ENCODE data around the gene SLC13A1.
"Not testable (repeated sequence)": the region's sequence is repeated elsewhere in the genome, so short reads cannot be mapped to it uniquely, and the experiment has no call there.

Gene SLC13A1

DNA sequence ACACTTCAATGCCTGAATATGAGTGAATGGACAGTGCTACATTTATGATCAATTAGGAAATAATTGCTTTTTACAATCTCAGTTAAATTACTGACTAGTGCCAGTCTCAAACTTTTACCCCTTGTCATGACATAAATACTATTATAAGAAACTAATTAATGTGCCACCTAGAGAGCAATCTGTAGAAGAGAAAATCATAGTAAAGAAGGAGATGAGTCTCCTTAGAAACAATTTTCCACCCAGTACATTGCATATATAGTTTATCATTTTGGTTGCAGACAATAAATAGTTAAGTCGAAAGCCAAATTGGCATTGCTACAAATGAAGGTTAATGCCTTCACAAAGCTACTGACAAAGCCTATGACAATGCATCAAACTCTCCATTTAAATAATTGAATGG lies 68.6 kb downstream of the SLC13A1 start:
- in situ Hi-C loops (cut with MboI; ENCODE audit: low sequenced_read_pairs): no loop called here

GRCh38 chr7:123126691-123127090 lies 73.1 kb downstream of the SLC13A1 start:
- in situ Hi-C loops (cut with MboI; ENCODE audit: low sequenced_read_pairs): no loop called here

DNA sequence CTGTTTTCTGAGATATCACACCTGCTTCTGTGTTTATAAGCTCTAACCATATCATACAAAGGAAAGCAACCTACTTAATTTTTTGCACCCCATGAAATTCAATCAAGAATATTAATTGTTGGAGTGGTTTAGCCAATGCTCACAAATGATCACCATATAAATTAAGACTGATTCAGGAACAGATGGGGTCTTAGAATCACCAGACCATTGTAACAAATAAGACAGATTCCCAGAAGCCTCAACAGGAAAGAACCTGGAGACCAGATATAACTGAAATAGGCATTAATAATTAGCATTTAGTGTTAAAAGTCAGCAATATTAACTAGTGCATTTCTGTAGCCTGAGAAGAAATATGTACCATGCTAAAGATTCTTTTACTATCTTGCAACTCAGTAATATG lies 73.6 kb downstream of the SLC13A1 start:
- in situ Hi-C loops (cut with MboI; ENCODE audit: low sequenced_read_pairs): no loop called here

DNA sequence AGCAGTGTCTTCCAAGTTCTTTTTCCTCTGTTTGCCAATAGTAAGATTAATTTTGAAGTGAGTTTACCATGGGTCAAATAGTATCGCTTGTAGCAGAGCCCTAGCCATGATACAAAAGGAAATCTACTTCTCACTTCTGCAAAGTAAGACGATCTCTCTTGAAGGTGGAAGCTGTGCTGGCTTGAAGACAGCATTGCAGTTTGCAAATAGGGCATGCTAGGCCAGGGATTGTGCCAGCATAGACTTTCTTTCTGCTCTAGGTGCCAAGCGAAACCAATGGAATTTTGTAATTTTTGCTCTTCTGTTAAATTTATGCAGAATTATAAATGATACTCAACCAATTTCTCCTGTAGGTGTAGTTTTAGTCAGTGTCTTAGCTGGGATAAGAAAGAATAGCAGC lies 74.5 kb downstream of the SLC13A1 start:
- in situ Hi-C loops (cut with MboI; ENCODE audit: low sequenced_read_pairs): no loop called here

- in situ Hi-C loops (cut with MboI; ENCODE audit: low sequenced_read_pairs): no loop called here
These were observed 76.9 kb downstream of the SLC13A1 start for GRCh38 chr7:123122916-123123315.

DNA sequence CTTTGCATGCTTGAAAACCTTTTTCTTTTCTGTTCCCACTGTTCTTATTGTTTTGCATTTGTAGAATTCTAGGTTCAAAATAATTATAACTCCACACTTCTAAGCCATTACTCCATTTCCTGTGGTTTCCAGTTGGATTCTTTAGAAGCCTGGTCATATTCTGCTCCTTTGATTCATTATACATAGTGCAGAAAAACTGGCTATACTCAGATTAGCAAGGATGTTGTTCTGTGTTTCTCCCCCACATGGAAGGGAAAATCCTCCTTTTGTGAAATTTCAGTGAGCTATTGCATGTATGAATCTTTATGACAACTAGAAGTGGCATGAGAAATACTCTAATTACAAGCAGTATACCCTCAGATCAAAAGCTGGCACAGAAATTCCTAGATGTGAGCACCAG lies 79.5 kb downstream of the SLC13A1 start:
- in situ Hi-C loops (cut with MboI; ENCODE audit: low sequenced_read_pairs): no loop called here

GRCh38 chr7:123115331-123115730 lies 84.4 kb downstream of the SLC13A1 start:
- in situ Hi-C loops (cut with MboI; ENCODE audit: low sequenced_read_pairs): no loop called here

- in situ Hi-C loops (cut with MboI; ENCODE audit: low sequenced_read_pairs): no loop called here
These were observed 85.5 kb downstream of the SLC13A1 start for GRCh38 chr7:123114288-123114687.

DNA sequence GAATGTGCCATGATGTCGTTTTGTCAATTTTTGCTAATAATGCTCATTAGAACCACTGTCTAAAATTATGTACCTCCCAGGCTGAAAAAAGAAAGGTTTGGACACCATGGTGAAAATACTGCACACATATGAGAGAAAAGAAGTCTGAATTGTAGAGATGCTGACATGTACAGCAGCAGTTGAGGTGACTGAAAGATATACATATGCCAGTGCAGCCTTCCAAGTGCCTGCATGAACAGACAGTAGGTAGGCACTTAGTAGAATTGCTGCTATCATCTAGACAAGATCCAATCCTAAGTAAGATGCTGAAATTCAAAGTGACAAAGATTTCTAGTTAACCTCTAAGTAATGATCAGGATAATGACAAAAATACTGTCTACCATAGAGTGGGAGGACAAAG lies 86.9 kb downstream of the SLC13A1 start:
- in situ Hi-C loops (cut with MboI; ENCODE audit: low sequenced_read_pairs): no loop called here

- in situ Hi-C loops (cut with MboI; ENCODE audit: low sequenced_read_pairs): no loop called here
These were observed 100.1 kb downstream of the SLC13A1 start for GRCh38 chr7:123099712-123100111.

- in situ Hi-C loops (cut with MboI; ENCODE audit: low sequenced_read_pairs): no loop called here
These were observed 102.8 kb downstream of the SLC13A1 start for GRCh38 chr7:123096976-123097375.

- in situ Hi-C loops (cut with MboI; ENCODE audit: low sequenced_read_pairs): no loop called here
These were observed 103.3 kb downstream of the SLC13A1 start for GRCh38 chr7:123096434-123096833.

- in situ Hi-C loops (cut with MboI; ENCODE audit: low sequenced_read_pairs): no loop called here
These were observed 109.3 kb downstream of the SLC13A1 start for GRCh38 chr7:123090456-123090855.

DNA sequence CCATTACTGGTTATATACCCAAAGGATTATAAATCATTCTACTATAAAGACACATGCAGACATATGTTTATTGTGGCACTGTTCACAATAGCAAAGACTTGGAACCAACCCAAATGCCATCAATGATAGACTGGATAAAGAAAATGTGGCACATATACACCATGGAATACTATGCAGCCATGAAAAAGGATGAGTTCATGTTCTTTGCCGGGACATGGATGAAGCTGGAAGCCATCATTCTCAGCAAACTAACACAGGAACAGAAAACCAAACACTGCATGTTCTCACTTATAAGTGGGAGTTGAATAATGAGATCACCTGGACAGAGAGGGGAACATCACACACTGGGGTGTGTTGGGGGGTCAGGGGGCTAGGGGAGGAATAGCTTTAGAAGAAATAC lies 112.9 kb downstream of the SLC13A1 start:
- in situ Hi-C loops (cut with MboI; ENCODE audit: low sequenced_read_pairs): not testable (repeated sequence)

GRCh38 chr7:123084861-123085260 lies 114.9 kb downstream of the SLC13A1 start:
- in situ Hi-C loops (cut with MboI; ENCODE audit: low sequenced_read_pairs): not testable (repeated sequence)

DNA sequence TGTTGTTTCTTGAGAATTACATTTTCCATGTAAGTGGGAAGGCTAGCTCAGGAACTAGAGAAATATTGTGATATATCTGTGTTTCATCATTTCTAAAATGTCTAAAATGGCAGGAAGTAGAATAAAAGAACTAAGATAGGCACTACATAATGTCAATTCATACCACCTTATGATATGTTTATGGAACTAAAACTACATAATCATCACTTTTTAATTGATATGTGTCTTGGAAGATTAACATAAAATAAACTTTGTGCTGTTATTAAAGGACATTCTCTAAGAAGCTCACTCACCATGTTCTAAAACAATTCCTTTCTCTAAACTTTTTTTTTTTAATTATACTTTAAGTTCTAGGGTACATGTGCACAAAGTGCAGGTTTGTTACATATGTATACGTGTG lies 120.7 kb downstream of the SLC13A1 start:
- in situ Hi-C loops (cut with MboI; ENCODE audit: low sequenced_read_pairs): no loop called here

- in situ Hi-C loops (cut with MboI; ENCODE audit: low sequenced_read_pairs): no loop called here
These were observed 123.8 kb downstream of the SLC13A1 start for GRCh38 chr7:123075838-123076467.

GRCh38 chr7:123070702-123071286 lies 129.0 kb downstream of the SLC13A1 start:
- in situ Hi-C loops (cut with MboI; ENCODE audit: low sequenced_read_pairs): no loop called here

GRCh38 chr7:123067814-123068213 lies 132.0 kb downstream of the SLC13A1 start:
- in situ Hi-C loops (cut with MboI; ENCODE audit: low sequenced_read_pairs): no loop called here

Measured in HL-60/S4 treated with retinoic acid at 250 ng/mL for 4 days and 3 days (cell line).